Sigmoid colon (tissue), 4 donors: ENCODE data around the gene CEP63.

Source experiments
- EP300 ChIP-seq, 4 donors: sonication (generic); formaldehyde crosslinking; IDR thresholded peaks; one replicate each; pipeline ENCODE4 v1.6.1; 2017; ENCODE audit warnings: antibody characterized with exemption in 4 of 4
- POLR2A ChIP-seq, 2 donors: fragments of 450-650 bp; IDR thresholded peaks; one replicate each; pipeline ENCODE4 v1.6.1; 2016; ENCODE audit warnings: antibody characterized with exemption in 2 of 2, mild to moderate bottlenecking in 2 of 2, moderate library complexity in 2 of 2
- POLR2AphosphoS5 ChIP-seq, 4 donors: sonication (generic); formaldehyde crosslinking; IDR thresholded peaks; one replicate each; pipeline ENCODE4 v1.6.1; 2017; ENCODE audit warnings: antibody characterized with exemption in 4 of 4
- TF ChIP-seq, protein P1 (sequence below), 4 experiments: fragments of 450-650 bp in 3 of 4; fragments of 200-600 bp in 1 of 4; IDR thresholded peaks; one replicate each; pipeline ENCODE4 v1.5.1; 2016 to 2019; ENCODE audit warnings: antibody characterized with exemption in 4 of 4, mild to moderate bottlenecking in 3 of 4, moderate library complexity in 2 of 4

- TF ChIP-seq, protein P1, sequence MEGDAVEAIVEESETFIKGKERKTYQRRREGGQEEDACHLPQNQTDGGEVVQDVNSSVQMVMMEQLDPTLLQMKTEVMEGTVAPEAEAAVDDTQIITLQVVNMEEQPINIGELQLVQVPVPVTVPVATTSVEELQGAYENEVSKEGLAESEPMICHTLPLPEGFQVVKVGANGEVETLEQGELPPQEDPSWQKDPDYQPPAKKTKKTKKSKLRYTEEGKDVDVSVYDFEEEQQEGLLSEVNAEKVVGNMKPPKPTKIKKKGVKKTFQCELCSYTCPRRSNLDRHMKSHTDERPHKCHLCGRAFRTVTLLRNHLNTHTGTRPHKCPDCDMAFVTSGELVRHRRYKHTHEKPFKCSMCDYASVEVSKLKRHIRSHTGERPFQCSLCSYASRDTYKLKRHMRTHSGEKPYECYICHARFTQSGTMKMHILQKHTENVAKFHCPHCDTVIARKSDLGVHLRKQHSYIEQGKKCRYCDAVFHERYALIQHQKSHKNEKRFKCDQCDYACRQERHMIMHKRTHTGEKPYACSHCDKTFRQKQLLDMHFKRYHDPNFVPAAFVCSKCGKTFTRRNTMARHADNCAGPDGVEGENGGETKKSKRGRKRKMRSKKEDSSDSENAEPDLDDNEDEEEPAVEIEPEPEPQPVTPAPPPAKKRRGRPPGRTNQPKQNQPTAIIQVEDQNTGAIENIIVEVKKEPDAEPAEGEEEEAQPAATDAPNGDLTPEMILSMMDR (IDR thresholded peaks at IDR 0.05): no peak
- TF ChIP-seq EP300 (IDR thresholded peaks at IDR 0.05) (no peak), POLR2A (IDR thresholded peaks at IDR 0.05) (no peak), POLR2AphosphoS5 (IDR thresholded peaks at IDR 0.05) (no peak)
Observed at GRCh38 chr3:134516905-134517304, 31.0 kb downstream of the CEP63 start.
